NCI-H524 (cell line): Measurements from ENCODE around the gene SSBP4.
A peak's percentile ranks its signal among the peaks of the same experiment; 100 is the strongest.

Experiments
- DNase-seq, 2 experiments: peaks; one replicate each; lab custom pipeline; 2025; lab: John Stamatoyannopoulos, UW

SSBP4 gene

GRCh38 chr19:18433015-18433691, 14.0 kb downstream of the SSBP4 start:
- DNase-seq: no peak

DNA sequence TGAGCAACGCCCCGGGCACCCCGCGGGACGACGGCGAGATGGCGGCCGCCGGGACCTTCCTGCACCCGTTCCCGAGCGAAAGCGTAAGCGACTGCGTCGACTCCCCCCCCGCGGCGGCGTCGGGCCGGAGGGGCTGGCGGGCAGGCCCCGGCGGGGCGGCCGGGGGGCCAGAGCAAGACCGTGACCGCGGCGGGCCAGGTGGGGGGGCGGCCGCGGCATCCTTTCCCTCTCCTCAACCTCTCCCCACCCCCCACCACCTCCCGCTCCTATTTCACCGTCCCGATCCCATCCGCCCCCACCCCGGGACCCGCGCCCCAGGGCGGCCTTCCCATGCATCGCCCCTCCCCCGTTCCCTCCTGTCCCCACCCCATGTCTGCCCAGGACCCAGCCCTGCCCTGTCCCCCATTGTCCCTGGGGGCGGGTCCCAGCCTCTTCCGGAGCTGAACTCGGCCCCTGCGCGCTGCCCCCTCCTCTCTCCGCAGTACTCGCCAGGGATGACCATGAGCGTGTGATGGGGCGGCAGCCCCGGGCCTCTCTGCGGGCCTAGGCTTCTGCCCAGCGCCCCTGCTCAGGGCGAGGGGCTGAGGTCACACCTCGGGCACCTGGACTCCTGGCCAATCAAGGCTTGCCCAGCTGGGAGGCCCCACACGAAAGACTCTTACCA, 14.7 kb downstream of the SSBP4 start:
- DNase-seq: no peak

DNA sequence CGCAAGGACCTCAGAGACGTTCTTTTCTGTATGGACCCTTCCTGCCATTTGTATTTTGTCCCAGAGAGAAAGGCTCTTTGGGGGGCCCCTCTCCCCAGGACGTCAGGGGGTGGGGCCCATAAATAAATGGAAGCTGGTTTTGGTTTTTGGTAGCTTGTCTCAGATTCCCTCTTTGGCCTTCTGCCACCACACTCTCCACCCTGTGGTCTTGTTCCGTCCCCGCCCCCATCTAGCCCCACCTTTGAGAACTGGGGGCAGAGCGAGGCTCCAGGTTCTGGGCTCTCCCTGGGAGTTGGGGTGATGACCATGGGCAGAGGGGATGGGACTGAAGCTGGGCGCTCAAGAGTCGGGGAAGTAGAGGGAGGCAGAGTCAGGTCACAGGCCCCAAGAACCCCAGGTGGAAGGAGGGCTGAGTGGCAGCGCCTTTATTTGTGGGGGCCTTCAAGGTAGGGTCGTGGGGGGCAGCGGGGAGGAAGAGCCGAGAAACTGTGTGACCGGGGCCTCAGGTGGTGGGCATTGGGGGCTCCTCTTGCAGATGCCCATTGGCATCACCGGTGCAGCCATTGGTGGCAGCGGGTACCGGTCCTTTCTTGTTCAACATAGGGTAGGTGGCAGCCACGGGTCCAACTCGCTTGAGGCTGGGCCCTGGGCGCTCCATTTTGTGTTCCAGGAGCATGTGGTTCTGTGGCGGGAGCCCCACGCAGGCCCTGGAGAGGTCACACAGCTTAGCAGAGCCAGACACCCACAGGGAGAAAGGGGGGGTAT, 15.4 kb downstream of the SSBP4 start:
- no peak for DNase-seq

DNA sequence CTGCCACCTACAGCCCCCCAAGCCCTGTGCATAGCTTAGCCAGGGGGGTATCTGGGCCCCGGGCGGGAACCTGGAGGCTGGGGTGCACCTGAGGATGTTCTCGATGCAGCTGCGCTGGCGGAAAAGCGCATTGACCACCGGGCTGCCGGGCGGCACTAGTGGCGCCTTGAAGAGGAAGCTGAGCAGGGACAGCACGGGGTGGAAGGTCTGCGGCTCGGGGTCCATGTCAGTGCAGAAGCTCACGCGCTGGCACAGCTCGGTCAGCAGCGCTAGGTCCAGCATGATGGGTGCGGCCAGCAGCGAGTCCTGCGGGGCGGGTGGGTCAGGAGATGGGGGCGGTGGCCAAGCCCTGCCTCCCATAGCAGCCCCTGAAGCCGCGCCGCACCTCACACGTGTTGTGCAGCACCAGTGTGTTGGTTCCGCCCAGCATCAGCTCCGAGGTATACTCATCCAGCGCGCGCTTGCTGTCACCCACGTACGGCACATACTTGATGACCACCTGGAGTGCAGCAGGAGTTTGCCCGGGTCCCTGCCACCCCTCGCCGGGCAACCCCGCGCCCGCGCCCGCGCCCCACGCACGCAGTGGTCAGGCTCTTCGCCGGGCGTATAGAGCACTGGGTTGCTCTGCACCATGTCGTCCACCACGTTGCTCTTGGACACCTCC, 16.1 kb downstream of the SSBP4 start:
- no peak for DNase-seq

- DNase-seq: no peak
Observed at GRCh38 chr19:18435842-18436670, 16.9 kb downstream of the SSBP4 start.

GRCh38 chr19:18436671-18437490, 17.7 kb downstream of the SSBP4 start:
- DNase-seq: peak; percentile 39 to 62

GRCh38 chr19:18437491-18438330, 18.5 kb downstream of the SSBP4 start, which contains the start of gene ISYNA1:
ISYNA1 (minus strand) TSS chr19:18438133; CDS start chr19:18437979, 154 bp downstream.
- DNase-seq: peak in 1 of 2 experiments; percentile 36

GRCh38 chr19:18438331-18439024, 19.3 kb downstream of the SSBP4 start:
- DNase-seq: no peak

DNA sequence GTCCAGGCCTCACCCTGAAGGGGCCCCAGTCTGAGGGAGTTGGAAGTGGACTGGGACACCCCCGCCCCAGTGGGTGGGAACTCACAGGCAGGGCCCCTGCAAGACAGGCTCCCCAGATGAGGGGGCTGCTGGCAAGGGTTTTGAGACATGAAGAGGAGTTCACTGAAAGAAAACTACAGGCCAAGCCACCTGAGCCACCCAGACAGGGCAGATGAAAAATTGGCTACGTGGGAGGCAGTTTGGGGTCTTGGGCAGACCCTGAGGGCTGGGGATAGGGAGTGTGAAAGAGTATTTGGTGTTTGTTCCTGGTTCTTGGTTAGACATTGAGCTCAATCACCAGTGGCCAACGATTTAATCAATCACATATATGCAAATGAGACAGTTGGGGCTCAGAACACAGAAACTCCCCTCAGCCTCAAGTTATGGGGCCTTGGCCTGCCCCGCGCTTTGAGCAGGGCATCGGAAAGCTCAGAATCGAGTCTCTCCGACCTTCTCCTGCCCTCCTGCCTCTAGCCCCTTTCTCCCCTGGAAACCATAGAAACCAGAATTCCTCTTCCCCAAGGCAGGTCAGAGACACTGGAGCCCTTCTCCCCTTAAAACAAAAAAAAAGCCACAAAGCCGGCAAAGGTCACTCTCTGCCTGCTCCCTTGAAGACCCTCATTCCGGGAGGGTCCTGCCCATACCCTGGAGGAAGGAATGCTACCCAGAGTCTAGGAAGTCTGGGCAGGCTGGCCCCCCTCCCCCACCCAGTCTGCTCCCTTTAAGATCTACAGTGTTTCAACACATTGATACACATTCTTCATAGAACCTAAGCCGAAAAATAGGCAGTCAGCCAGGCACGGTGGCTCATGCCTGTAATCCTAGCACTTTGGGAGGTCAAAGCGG, 20.1 kb downstream of the SSBP4 start:
- DNase-seq: peak; percentile 87 to 91

- no peak for DNase-seq
Observed at GRCh38 chr19:18439910-18440237, 20.7 kb downstream of the SSBP4 start.

DNA sequence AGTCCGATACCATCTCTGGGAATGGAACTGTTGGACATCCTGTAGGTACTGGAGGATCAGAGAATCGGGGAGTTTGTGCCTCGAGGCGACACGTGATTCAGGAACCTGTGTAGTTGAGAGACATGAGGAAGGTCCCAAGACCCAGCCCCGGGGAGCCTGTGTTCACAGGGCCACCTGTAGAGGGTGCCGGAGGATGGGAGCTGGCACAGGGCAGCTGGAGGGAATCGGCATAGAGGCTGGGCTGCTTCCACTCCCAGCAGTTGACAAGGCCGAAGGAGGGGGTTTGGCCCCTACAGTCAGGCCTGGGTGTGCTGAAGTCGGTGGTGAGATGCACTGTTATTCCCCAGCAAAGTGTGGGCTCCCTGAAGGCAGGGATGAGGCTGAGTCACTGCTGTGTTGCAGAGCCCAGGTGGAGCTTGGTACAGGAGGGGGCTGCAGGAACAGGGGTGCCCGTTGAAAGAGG, 21.2 kb downstream of the SSBP4 start:
- DNase-seq: peak; percentile 28 to 74

GRCh38 chr19:18440936-18441803, 22.0 kb downstream of the SSBP4 start:
- DNase-seq: no peak

DNA sequence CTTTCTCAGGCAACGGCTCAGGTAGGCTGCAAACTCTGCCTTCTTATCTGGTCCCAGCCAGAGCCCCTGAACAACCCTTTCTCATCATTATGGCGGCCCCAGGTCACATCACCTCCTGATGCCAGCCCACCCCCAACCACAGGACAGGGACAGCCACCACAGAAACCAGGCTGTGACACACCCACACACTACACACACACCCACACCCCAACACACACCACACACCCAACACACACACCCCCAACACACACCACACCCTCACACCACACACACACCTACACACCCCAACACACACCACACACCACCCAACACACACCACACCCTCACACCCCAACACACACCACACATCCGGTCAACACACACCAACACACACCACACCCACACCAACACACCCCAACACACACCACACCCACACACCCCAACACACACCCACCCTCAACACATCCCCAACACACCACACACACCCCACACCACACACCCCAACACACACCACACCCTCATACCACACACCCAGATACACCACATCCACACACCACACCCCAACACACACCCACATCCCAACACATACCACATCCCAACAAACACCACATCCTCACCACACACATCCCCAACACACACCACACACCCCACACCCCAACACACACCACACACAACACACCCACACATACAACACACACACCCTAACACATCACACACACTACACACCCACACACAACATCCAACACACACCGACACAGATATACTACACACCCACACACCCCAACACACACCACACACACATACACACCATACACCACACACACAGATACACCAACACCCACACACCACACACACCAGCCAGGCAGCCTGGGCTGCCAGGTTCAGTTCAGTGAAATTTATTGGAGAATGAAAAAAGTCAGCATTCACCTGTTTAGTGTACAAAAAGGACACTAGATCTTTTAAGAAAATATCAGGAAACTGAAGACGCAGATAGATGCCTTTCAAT, 22.9 kb downstream of the SSBP4 start:
- no peak for DNase-seq

DNA sequence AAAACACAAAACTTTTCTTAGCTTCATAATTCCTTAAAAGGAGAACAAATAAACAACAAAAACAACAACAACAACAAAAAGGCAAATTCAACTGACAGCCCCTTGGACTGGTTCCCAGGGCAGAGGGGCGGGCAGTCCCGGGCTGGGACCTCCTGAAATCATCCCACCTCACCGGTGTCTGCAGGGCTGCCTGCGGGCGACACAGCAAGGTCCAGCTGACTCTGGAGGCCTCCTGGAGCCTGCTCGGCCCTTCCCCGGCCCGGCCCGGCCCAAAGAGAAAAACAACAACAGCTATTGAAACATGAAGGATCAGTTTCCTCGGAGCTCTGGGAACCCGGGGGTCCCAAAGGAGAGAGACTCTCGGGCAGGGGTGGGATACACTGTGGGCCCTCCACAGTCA, 23.7 kb downstream of the SSBP4 start:
- DNase-seq: no peak

GRCh38 chr19:18443406-18443805, 24.2 kb downstream of the SSBP4 start:
- DNase-seq: no peak

GRCh38 chr19:18443831-18444230, 24.6 kb downstream of the SSBP4 start:
- DNase-seq: no peak
